HepG2 (cell line): Measurements from ENCODE around the gene NOC4L. TPM values are rescaled to one million over a fixed set of nuclear protein-coding genes. Genes with fewer than 3 reads are reported as not detected.

Source experiments
- ASH2L ChIP-seq: fragments of 300-600, 200-600 bp; sonication (generic); IDR thresholded peaks from 2 replicates; pipeline ENCODE4 v1.7.0; 2017; ENCODE audit warnings: low read depth, mild to moderate bottlenecking, moderate library complexity, mixed read lengths, low read length; ENCODE audit not compliant: insufficient read length
- BRCA1 ChIP-seq: sonication (generic); formaldehyde crosslinking; IDR thresholded peaks from 2 replicates; pipeline ENCODE4 v1.4.0; 2020; ENCODE audit warnings: missing genetic modification reagents
- NCOA2 ChIP-seq: sonication (generic); formaldehyde crosslinking; IDR thresholded peaks from 2 replicates; pipeline ENCODE4 v1.8.0; 2022; ENCODE audit warnings: inconsistent platforms
- NFAT5 ChIP-seq: sonication (generic); formaldehyde crosslinking; IDR thresholded peaks from 2 replicates; pipeline ENCODE4 v1.4.0; 2020; ENCODE audit warnings: missing genetic modification reagents
- RERE ChIP-seq: IDR thresholded peaks from 2 replicates; pipeline ENCODE4 v1.6.1; 2016; ENCODE audit warnings: low read depth, missing genetic modification reagents, missing compliant biosample characterization
- ZNF17 ChIP-seq: sonication (generic); formaldehyde crosslinking; IDR thresholded peaks from 2 replicates; pipeline ENCODE4 v1.5.0; 2020; ENCODE audit warnings: mild to moderate bottlenecking, missing genetic modification reagents
- ZNF557 ChIP-seq: sonication (generic); formaldehyde crosslinking; IDR thresholded peaks from 2 replicates; pipeline ENCODE4 v1.4.0; 2020; ENCODE audit warnings: missing genetic modification reagents
- ZSCAN21 ChIP-seq: sonication (generic); formaldehyde crosslinking; IDR thresholded peaks from 2 replicates; pipeline ENCODE4 v1.8.0; 2022; ENCODE audit warnings: mild to moderate bottlenecking, missing genetic modification reagents, moderate library complexity, borderline replicate concordance
- polyA plus RNA-seq, 8 experiments: library from polyadenylated mRNA; depleted of rRNA in 3 of 8; stranded (reverse) in 7 of 8; unstranded in 1 of 8; fragments of >200 nt; fragmentation: Illumina TruSeq in 4 of 8; extraction: Trizol in 4 of 8; gene quantifications; 2 replicates each; pipeline versions ENCODE4 v1.2.1 to v1.2.3, GENCODE V29; 2011 to 2016; ENCODE audit warnings: low read depth in 4 of 8, missing spikeins in 1 of 8, mixed read lengths in 1 of 8; ENCODE audit not compliant: insufficient read depth in 1 of 8
- total RNA-seq, 5 experiments: library from RNA; depleted of rRNA; stranded (reverse); fragments of >200 nt; fragmentation: Illumina TruSeq; extraction: Trizol; gene quantifications; 2 replicates each; pipeline ENCODE4 v1.2.3, GENCODE V29; 2016; ENCODE audit warnings: low read depth in 1 of 5

The NOC4L gene
- total and polyA plus RNA-seq, 2 of the 13 experiments (the other 11 are each of a cell fraction or from before 2014, with no cell fraction given), result 4.3 to 14.6 TPM

GRCh38 chr12:132129007-132129406, 15.2 kb upstream of the NOC4L start (continued):
- TF ChIP-seq NFAT5 (CRISPR knock-in tag) (no peak), ASH2L (no peak), BRCA1 (CRISPR knock-in tag) (no peak), ZSCAN21 (CRISPR knock-in tag) (no peak), NCOA2 (CRISPR knock-in tag) (no peak), ZNF17 (CRISPR knock-in tag) (no peak), ZNF557 (CRISPR knock-in tag) (no peak), RERE (CRISPR knock-in tag) (no peak)
